ENCODE measurements around the gene EXD3.
"Not testable (repeated sequence)": the region's sequence is repeated elsewhere in the genome, so short reads cannot be mapped to it uniquely, and the experiment has no call there.

EXD3 gene

DNA sequence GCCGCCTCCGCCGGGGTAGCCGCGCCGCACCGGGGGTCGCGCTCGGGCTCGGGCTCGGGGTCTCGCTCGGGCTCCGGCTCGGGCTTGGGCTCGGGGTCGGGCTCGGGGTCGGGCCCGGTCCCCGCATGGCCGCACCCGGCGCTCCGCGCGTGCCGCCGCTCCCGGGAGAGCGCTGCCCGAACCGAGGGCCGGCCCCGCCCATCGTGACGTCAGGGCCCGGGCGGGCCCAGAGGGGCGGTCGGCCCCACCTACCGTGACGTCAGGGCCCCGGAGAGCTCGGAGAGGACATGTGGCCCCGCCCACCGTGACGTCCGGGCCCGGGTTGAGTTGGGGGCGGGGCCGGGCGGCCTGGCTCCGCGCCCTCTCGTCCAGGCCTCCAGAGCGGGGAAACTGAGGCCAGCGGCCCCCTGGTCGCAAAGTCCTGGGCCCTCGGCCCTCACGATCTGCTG, 36.2 kb upstream of the EXD3 start, which contains the start of gene NSMF:
Gene NSMF (minus strand): TSS at position 183 of the 449 bp plus-strand sequence. CDS start 232 bp downstream, outside the sequence.
- DNase-seq (ENCODE audit: low read depth in 3 of 3): peak; percentile 86 to 98 (median 95)

DNA sequence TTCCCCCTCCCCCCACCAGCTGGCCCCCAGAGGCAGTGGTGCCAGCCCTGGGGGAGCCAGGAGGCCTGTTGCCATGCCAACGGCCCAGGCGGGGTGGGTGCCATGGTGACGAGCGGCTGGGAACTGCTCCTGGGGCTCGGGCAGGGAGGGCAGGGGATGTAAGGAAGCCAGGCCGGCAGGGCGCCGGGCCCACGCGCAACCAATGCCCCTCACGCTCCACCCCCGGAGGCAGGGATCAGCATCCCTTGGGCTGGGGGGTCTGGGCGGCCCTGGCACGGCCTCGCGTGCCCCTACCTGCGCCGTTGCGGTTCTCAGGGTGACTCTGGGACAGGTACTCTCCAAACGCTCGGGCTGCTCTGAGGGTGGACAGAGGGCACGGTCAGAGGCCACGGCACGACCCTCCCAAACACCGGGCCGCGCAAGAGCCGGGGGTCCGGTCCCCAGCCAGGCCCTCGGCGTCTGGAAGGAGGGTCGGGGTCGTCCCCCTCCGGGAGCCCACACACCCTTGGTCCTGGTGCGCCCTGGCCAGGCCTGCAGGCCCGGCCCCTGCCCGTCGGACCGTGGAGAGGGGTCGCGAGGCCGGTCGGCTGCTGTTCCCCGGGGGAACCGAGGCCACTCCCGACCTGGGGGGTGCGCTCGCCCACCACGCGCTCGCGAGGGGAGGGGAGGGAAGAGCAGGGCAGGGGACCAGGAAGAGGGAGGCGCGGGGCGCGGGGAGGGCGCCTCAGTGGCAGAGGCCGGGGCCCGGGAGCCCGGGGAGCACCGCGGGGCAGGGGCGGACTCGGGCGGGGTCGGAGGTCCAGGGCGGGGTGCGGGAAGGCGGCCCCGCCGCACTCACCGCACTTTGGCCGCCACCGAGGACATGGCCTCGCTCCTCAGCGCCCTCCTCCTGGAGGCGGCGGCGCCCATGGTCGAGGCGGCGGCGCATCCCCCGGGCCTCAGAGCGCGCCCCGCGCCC, 35.5 kb upstream of the EXD3 start:
- no peak for DNase-seq (ENCODE audit: low read depth in 3 of 3)

DNA sequence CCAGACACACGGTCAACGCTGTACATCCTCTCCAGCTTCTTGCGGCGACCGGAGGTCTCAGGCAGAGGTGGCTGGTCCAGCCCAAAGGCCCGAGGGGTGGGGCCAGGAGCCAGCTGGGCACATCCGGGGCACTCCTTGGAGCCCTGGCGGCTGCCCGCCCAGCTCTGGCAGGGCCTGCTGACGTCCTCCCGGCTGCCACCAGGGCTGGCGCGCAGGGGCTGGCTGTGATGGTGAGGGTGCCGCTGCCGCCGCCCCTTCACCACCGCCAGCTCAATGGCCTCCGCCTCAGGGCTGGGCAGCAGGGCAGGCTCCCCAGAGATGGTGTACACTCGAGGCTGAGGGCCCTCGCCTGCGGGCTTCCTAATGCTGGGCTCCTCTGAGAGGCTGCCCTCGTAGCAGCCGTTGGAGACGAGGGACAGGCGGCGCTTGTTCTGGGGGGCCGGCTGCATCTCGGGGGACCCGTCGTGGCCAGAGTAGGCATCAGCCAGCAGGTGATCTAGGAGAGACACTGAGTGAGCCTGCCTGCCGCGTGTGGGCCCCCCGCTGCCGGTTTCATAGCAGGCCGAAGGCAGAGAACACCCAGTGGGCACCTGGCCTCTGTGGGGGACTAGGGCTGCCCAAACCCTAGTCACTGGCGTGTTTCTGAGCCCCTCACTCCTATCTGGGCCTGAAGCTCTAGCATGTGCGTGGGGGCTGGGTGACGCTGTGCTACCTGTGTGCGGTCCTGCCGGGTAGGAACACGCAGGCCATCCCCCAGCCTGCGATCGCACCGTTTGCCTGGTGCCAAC, 34.6 kb upstream of the EXD3 start:
- no peak for DNase-seq (ENCODE audit: low read depth in 3 of 3)

DNA sequence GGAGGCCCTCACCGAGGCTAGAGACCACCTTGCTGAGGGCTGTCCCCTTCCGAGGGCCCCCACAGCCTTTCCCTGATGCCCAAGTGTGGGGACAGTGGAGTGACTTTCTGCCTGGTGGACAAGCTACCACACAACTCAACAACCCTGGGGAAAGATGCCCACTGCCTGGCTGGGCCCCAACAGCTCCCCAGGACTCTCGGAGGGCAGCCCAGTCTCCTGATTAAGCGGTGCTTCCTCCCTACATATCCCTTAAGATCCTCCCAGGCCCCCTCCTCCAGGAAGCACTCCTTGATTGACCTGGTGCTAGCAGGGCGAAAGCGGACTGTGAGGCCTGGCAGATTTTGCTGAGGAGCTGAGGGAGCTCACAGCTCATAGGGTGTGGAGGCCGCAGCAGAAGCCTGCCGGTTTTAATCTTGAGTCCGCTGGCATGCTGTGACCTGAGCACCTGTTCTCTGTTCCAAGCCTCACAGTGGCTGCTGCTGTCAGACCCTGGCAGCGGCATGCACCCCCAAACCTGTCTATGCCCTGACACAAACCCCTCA, 34.0 kb upstream of the EXD3 start:
- DNase-seq (ENCODE audit: low read depth in 3 of 3): no peak

DNA sequence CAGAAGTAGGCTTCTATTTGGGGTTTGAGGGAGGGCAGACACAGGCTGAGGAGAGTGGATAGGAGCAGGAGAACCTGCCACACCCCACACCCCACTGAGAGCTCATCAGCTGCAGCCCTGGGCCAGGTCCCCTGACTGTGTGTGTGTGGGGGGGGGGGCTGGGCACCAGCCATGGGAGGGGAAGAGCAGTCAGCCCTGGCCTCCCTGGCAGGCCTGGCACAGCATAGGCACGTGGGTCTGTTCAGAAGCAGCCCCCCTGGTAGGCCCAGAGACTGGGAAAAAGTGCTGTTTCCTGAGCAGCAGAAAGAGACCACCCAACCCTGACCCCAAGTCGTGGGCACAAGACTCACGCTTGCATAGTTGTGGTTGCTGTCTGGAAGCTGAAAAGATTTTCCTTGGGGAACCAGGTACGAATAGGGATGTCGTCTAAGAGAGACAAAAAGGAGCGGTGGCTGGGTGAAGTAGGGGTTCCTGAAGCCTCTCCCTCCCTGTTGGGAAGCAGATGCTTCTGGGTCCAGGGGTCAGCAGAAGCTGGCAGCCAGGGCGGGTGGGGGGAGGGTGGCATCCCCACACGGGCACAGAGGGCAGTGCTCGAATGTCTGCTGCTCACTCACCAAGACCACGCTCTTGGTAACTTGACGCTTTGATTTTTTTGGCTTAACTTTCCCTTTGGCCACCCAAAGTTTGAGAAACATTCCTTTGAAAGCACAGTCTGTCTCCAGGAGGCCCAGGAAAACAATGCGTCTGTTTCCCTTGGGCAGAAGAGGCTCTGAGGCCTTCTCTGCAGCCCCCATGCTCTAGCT, 33.3 kb upstream of the EXD3 start:
- no peak for DNase-seq (ENCODE audit: low read depth in 3 of 3)

DNA sequence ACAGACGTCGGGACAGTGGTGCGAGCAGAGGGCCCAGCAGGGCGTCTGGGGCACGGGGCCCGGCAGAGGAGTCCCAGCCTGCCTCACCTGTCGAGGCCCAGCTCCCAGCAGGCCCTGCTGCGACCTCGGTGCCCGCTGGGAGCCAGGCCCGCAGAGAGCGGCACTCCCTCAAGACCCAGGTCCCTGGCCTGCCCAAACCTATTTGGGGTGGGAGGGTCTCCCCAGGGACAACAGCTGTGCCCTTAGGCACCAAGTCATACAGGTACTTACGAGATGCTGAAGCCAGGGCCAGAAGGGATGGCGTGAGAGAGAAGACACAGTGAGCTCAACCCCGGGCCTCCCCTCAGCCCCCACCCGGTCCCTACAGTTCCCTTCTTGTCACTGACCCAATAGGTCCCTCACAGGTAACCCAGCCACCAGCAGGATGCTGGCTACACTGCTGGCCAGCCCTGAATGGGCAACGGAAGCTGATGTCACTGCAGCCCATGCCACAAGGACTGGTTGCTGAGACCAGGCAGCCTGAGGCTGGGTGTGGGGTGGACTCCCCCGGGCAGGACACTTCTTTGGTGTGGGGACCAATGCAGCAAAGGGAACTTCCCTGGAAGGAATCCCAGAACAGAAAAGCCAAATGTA, 32.5 kb upstream of the EXD3 start:
- no peak for DNase-seq (ENCODE audit: low read depth in 3 of 3)

DNA sequence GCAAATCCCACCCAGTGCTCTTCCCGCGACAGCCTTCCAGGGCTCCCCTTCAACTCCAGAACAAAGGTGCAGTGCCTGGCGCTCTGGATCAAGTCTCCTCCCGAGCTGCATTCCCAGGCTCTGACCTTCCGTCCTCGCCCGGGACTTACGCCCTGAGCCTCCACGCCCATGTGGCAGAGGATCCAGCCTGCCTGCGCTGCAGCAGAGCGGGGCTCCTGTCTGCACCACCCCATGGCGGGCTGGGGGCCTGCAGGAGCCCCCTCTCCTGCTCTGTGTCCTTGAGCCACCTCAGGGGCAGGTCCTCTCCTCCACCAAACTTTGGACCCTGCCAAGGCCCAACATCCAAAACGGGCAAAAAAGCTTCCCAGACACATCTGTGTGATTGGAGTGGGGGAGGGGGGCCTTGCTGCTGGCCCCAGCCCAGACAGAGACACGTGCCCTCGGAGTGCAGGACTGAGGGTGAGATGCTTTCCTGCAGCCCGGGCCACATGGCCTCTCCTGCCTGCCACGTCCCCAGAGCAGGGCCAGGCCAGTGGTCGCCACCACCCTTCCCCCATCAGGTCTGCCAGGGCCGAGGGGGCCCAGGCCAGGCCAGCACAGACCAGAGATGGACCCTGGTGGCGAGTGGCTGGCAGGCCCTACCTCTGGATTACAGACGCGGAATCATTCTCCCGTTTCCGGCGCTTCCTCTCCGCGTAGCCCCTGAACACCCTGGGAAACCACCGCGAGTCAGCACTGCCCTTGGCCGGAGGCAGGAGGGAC, 31.8 kb upstream of the EXD3 start:
- DNase-seq (ENCODE audit: low read depth in 3 of 3): no peak

DNA sequence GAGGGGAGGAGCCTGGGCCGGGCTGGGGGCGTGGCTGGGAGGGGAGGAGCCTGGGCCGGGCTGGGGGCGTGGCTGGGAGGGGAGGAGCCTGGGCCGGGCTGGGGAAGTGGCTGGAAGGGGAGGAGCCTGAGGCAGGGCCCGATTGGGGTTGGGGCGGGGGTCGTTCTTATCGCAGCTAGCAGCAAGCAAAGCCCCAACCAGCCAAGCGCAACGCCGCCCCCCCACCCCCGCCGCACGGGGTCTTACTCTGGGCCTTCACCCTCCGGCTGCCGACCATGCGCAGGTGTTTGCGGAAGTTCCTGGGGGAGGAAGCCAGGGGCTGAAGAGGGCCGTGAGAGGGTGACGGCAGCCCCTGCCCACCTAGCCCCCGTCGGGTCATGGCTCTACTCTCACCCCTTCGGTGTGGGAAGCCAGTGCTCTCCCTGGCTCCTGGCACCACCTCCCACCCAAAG, 31.2 kb upstream of the EXD3 start:
- peak in 2 of 3 donors; percentile 29 to 61 for DNase-seq (ENCODE audit: low read depth in 3 of 3)

DNA sequence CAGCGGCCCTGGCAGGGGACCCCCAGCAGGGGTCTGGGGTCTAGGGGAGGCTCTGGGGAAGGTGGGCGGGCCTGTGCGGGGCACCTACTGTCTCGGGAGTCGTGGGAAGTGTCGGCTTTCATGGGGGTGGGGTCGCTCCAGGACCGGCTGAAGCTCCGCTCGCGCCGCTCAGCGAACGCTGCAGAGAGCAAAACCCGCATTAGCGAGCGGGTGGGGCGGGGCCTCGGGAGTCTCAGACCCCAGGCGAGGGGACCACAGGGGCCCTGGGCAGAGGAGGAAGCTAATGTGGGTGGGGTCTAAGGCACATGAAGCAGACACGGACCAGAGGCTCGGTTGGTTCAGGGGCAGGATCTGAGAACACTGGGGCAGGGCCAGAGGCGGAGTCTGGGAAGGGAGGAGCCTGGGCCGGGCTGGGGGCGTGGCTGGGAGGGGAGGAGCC, 30.7 kb upstream of the EXD3 start:
- peak in 2 of 3 donors; percentile 47 to 59 for DNase-seq (ENCODE audit: low read depth in 3 of 3)

DNA sequence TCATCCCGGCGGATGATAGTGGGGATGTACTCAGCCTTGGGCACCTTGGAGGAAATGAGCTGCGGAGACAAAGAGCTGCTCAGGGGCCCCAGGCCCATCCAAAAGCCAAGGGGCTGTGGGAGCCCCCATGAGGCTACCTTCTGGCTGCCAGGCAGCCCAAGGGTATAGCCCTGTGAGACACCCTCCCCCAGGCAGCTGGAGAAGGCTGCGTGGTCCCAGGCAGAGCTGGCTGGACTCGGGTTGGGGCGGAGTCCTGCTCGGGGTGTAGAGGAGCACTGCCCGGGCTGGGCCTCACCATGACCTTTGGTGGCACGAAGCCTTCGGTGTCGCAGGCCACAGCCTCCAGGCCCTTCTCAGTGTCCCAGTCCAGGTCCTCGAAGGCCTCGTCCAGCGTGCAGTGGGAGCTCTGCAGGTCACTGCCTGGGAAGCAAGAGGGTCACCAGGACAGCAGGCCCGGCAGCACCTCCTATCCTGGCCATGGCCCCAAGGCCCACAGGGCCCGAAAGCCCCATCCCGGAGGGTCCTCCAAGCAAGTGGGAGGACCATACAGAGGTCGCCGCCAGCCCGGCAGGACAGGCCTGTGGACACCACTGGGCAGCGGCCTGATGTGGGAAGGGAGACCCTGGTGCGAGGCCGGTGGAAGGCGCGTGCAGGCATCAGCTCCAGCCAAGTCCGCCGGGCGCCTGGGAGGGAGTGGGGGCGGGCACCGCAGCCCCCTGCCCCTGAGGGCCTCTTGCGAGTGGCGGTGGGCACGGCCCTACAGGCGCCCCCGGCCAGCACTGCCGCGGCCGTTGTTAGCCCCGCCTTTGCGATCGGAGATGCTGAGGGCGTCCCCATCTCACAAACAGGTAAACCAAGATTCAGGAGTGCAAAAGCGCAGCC, 30.0 kb upstream of the EXD3 start:
- DNase-seq (ENCODE audit: low read depth in 3 of 3): no peak

DNA sequence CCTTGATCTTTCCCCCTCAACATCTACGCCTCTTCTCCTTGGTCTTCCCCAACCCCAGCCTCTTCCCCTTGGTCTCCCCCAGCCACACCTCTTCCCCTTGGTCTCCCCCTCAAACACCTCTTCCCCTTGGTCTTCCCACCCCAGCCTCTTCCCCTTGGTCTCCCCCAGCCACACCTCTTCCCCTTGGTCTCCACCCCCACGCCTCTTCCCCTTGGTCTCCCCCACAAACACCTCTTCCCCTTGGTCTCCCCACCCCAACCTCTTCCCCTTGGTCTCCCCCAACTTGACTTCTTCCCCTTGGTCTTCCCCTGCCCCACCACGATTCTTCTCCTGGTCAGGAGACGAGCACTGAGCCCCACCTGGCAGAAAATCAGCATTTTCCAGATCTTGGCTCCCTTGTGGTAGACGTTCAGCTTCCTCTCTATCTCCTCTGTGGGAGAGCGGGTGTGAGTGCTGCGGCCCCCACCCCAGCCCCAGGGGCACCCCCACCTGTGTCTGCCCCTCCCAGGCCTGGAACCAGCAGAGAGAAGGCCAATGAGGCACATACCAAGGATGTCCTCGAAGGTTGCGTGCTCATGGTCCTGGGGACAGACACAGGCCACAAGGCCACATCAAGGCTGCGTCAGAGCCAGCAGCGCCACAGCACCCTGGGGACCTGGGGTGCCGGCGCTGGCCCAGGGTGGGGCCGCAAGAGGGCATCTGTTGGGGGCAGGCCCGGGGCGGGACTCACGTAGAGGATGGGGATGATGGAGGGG, 29.2 kb upstream of the EXD3 start:
- DNase-seq (ENCODE audit: low read depth in 3 of 3): no peak

DNA sequence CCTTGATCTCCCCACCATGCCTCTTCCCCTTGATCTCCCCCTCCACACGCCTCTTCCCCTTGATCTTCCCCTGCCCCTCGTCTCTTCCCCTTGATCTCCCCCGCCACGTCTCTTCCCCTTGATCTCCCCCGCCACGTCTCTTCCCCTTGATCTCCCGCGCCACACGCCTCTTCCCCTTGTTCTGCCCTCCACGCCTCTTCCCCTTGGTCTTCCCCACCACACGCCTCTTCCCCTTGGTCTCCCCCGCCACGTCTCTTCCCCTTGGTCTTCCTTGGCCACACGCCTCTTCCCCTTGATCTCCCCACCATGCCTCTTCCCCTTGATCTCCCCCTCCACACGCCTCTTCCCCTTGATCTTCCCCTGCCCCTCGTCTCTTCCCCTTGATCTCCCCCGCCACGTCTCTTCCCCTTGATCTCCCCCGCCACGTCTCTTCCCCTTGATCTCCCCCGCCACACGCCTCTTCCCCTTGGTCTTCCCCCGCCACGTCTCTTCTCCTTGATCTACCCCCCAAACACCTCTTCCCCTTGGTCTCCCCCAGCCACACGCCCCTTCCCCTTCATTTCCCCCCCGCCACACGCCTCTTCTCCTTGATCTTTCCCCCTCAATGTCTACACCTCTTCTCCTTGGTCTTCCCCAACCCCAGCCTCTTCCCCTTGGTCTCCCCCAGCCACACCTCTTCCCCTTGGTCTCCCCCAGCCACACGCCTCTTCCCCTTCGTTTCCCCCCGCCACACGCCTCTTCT, 28.5 kb upstream of the EXD3 start:
- DNase-seq (ENCODE audit: low read depth in 3 of 3): not testable (repeated sequence)

DNA sequence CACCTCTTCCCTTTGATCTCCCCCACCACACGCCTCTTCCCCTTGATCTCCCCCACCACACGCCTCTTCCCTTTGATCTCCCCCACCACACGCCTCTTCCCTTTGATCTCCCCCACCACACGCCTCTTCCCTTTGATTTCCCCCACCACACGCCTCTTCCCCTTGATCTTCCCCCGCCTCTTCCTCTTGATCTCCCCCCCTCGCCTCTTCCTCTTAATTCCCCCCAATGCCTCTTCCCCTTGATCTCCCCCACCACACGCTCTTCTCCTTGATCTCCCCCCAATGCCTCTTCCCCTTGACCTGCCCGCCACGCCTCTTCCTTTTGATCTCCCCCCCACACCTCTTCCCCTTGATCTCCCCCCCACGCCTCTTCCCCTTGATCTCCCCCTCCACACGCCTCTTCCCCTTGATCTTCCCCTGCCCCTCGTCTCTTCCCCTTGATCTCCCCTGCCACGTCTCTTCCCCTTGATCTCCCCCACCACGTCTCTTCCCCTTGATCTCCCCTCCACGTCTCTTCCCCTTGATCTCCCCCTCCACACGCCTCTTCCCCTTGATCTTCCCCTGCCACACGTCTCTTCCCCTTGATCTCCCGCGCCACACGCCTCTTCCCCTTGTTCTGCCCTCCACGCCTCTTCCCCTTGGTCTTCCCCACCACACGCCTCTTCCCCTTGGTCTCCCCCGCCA, 27.7 kb upstream of the EXD3 start:
- DNase-seq (ENCODE audit: low read depth in 3 of 3): not testable (repeated sequence)

DNA sequence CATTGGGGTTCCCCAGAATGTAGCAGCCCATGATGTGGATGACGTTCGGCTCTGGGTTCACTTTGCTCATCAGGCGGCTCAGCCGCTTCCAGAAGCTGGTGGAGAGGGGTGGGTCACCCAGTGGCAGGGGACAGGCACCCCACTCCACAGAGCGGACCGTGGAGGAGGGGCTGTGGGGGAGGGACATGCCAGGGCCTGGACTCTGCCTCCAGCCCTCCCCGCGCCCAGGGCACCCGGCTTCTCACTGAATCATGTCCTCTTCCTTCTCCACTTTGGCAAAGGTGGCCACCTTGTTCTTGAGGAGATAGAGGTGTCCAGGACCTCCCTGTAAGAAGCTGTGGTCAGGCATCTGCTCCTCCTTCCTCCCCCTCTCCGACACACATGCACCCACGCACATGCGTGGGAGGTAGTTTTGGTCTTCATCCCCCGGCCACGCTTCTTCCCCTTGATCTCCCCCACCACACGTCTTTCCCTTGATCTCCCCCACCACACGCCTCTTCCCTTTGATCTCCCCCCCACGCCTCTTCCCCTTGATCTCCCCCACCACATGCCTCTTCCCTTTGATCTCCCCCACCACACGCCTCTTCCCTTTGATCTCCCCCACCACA, 27.1 kb upstream of the EXD3 start:
- no peak for DNase-seq (ENCODE audit: low read depth in 3 of 3)

DNA sequence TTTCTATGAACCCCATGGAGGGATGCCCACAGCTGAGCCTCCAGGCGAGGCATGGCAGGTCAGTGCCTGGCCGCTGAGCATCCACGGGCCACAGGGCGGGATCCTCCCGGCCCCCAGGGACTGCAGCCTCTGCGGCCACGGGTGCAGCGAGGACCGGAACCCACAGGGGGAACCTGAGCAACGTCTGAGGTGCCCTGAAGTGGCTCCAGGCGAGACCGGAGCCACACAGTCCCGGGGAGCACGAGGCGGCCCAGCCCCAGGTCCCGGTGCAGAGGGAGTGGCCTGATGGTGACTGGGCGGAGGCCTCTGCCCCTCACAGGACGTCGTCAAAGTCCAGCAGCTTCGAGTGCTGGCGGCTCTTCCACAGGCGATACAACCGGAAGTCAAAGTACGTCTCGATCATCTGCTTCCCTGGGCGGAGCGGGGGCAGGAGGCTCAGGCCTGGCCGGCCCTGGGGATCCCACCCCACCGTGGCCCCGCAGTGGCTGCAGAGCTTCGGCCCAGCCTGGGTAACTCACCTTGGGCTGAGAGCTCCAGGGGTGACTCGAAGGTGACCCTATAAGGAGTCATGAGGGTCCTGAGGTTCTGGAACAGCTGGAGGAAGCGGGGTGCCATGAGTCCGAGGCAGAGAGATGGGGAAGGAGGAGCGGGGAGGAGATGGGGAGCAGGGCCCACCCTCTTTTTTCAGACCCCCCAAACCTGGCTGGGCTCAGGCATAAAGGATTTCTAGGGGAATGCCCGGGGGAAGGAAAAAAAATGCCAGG, 26.3 kb upstream of the EXD3 start:
- no peak for DNase-seq (ENCODE audit: low read depth in 3 of 3)

DNA sequence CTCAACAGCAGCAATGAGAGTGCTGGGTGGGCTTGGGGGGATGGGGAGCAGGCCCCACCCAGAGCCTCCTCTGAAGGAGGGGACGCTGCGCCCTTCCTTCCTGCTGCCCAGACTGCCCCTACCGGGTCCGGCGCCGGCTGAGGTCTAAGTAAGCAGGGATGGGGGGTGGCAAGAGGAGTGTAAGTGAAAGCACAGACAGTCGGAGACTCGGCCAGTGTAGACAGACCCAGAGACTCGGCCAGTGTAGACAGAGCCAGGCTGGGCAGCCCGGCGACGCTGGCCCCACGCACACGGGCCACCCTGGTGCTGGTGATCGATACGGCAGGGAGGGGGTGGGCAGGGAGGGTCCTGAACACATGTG, 25.6 kb upstream of the EXD3 start:
- DNase-seq (ENCODE audit: low read depth in 3 of 3): no peak
